HG02981 (cell line): Measurements from ENCODE around the gene MTHFD1.
"Not testable (repeated sequence)": the region's sequence is repeated elsewhere in the genome, so short reads cannot be mapped to it uniquely, and the experiment has no call there.

Experiments used
- ATAC-seq: cut with Tn5 transposase; IDR thresholded peaks from one replicate; pipeline ENCODE4 v1.9.1; 2021; ENCODE audit warnings: mild to moderate bottlenecking, moderate library complexity; ENCODE audit not compliant: unreplicated experiment

MTHFD1 gene

DNA sequence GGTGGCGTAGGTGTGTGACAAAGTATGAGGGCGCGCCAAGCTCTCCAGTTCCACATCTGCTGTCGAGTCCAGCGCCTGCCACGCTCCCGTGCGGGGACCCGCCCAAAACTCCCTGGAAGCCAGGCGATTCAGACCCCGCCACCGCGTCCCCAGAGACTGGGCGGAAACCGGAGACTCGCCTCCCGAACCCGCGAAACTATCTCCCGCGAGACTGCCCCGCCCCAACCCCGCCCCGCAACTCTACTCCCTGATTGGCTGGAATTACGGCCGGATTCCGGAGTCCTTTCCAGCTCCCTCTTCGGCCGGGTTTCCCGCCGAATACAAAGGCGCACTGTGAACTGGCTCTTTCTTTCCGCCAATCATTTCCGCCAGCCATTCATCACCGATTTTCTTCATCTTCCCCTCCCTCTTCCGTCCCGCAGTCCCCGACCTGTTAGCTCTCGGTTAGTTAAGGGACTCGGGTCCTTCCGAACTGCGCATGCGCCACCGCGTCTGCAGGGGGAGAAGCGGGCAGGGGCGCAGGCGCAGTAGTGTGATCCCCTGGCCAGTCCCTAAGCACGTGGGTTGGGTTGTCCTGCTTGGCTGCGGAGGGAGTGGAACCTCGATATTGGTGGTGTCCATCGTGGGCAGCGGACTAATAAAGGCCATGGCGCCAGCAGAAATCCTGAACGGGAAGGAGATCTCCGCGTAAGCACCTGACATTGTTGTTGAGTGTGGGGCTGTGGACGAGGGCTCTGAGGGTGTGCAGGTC lies at the start of gene MTHFD1:
Gene MTHFD1, plus strand, starts transcription at position 572 of the 751 bp plus-strand sequence. Its CDS starts 75 bp downstream, at position 647.
- peak; percentile 87 for ATAC-seq

DNA sequence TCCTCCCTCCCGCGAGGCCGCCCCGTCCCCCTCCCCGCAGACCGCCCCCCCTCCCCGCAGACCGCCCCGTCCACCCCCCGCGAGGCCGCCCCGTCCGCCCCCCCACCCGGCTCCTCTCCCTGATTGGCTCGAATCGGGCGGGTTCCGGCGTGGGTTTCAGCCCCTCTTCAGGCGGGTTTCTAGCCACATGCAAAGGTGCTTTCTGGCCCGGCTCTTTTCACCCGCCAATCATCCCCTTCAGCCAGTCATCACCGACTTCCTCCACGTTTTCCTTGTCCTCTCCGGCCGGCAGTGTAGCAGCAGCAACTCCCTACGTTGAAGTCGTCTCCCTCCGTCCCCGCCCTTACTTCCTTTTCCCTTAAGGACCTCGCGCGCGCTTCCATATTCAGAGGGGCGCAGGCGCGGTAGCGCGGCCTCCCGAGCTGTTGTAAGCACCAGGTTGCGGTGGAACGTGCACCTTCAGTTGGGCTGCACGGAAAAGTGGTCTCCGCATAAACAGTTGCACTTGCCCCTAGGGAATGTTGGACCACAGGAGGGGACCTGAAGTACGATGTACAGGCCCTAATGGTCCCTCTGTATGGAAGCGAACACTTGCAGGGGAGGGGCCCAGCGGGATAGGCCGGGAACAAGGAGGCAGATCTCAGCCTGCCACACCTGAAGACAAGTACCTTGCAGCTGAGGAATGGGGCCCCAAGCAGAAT lies 49.4 kb upstream of the MTHFD1 start:
- peak; percentile 89 for ATAC-seq

DNA sequence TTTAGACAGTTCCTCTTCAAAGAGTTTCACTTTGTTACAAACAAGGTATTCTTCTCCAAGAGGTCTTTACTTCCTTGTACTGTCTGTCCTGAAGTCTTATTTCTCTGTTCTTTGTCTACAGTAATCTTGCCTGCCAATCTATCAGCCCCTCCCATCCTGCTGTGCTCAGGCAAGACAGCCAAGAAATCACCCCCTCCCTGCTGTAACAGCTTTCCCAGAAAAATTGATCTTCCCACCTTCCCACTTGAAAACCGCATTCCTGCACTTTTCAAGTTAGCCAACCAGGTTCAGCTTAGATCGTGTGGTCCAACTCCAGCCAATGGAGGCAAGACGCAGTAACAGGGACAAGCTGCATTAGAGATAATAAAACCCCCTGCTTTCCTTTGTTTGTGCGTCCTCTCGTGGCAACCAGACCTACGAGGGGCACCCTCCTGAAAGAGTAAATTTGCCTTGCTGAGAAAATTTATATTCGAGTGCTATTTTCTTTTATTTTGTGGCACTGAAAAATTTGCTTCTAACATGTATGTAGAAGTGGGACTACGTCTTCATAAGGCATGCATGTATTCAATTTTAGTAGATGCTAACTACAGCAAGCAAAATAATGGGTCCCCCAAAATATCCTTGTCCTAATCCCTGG lies 47.5 kb upstream of the MTHFD1 start:
- no peak for ATAC-seq

DNA sequence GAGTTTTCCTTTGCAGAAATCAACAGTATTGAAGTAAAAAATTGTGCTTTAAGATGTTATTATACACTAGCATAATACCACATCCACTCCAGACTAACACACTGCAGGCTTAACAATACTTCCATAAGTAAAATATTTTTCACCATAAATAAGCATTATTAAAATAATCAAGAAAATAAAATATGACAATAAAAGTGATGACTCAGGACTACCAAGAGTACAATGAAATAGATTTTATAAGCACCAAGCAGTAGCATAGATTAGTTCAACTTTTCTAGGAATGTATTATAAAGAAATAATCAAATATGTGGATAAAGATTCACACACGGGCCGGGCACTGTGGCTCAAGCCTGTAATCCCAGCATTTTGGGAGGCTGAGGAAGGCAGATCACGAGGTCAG lies 40.4 kb upstream of the MTHFD1 start:
- ATAC-seq: no peak

DNA sequence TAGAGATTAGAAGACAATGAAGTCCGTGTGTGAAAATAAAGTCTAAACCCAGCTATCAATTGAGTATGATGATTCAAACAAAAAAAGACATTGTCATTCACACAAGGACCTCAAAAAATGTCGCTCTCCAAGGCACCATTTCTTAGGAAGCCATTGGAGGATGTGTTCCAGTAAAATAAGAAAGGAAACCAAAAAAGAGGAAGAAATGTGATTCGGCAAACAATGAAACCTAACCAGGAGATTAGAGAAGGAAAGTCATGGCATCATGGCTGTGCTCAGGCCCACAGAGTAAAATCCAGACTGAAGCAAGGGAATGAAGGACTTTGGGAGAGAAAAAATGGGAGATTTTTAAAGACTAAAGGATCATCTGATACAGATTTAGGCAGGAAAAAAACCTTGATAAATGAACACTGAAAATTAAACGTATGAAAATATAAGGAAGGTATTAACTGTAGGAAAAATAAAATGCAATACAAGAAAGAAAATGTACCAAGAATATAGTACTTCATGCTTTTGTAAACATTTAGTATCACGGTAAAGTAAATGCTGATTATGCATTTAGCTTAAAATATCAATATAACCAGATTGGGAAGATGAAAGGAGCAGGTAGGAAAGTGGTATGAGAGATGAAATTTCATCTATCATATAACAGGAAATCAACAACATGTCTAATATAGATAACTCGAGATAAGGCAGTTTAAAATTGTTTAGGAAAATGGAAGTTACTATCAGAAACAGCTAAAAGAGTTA lies 38.2 kb upstream of the MTHFD1 start:
- ATAC-seq: no peak

DNA sequence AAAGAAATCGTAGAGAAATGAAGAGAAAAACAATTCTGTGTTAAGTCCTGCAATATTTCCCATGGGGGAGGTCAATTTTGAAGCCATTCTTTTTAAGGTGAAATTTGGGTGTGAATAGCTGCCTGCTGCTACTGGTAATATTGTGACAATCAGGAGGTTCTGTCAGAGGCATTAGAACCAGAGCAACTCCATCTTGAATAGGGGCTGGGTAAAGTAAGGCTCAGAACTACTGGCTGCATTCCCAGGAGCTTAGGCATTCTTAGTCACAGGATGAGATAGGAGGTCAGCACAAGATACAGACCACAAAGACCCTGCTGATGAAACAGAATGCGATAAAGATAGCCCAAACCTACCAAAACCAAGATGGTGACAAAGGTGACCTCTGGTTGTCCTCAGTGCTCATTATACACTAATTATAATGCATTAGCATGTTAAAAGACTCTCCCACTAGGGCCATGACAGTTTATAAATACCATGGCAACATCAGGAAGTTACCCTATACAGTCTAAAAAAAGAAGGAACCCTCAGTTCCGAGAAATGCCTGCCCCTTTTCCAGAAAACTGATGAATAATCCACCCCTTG lies 24.8 kb upstream of the MTHFD1 start:
- ATAC-seq: no peak

DNA sequence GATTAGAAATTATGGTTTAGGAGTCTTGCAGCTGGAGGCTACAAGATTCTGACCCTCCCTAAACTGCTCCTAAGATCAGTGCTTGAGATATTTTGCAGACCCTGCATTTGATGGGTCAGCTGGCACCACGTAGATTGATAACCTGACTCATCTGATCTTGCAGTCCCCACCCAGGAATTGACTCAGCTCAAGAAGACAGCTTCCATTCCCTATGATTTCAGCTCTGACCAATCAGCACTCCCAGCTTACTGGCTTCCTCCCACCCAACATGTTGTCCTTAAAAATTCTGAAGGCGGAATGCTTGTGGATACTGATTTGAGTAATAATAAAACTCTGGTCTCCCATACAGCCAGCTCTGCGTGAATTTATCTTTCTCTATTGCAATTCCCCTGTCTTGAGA lies 23.2 kb upstream of the MTHFD1 start:
- ATAC-seq: no peak

DNA sequence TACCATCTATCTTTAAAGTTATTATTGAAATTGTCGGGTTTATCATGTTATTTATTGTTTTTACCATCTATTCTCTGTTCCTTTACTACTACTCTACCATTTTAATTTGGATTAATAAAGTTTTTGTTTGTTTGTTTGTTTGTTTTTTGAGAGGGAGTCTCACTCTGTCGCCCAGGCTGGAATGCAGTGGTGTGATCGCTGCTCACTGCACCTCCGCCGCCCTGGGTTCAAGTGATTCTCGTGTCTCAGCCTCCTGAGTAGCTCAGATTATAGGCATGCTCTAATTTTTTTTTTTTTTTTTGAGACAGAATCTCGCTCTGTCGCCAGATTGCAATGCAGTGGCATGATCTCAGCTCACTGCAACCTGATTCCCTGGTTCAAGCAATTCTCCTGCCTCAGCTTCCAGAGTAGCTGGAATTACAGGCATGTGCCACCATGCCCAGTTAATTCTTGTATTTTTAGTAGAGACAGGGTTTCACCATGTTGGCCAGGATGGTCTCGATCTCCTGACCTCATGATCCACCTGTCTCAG lies 22.7 kb upstream of the MTHFD1 start:
- not testable (repeated sequence) for ATAC-seq

DNA sequence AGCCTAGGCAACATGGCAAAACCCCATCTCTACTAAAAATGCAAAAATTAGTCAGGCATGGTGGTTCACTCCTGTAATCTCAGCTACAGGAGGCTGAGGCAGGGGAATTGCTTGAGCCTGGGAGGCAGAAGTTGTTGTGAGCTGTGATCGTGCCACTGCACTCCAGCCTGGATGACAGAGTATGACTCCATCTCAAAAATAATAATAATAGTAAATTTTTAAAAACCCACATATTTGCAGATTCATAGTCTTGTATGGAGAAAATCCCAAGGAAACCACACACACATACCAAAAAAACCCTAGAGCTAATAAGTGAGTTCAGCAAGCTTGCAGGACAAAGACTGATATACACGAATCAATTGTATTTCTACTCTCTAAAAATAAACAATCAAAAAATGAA lies 19.0 kb upstream of the MTHFD1 start:
- no peak for ATAC-seq

DNA sequence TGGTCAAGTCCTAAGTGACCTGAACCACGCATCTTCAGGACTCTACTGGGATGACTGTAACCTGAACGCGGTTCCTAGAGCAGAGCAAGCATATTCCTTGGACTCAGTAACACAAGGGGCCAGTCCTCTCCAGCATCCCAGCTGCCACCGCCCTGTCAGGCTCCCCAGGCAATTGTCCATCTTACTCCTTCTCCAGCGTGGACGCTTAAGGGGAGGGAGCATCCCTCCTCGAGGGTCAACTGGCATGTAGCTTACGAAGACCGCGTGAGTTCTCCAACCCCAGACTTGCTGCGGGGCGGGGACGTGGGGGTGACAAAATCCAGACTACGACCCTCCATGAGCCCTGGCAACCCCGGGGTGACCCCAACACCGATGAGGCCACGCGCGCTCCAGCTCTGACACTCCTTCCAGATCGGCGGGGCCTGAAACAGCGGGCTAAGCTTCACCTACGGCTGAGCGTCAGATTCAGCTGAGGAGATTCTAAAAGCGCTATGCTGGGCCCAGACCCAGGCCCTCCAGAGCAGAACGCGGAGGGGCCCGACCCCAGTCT lies 846 bp upstream of the MTHFD1 start:
- no peak for ATAC-seq

DNA sequence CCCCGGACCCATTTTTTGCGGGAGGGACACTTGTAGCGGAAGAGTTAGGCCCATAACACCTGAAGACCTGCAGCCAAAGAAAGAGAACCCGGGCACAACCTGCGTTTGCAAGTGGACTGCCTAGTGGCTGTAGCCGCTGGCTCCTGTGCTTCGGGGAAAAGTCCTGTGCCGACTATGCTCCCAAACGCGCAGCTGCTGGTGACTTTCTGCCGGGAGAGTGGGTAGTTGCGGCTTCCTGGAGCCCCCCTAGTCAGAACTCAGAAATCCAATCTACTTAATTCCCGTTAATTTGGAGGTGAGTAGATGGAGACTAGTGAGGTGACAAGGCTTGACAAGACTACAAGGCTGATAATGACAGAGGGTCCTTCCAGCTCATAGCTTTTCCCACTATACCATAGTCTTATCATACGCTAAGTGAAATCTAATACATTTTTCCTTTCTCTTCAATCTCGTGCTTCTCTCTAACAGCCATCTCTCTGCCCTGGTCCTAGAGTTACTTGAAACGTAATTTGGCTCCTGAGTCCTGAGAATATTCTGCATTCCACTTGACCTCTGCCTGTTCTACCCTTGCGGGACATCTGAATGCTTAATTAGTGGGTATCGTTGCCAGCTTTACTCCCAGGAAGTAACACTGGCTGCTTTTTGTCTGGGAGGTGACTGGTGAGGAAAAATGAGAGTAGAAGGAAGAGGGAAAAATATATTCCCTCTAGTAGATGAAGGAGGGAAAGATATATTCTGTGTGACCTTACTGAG lies 556 bp downstream of the MTHFD1 start:
- ATAC-seq: peak; percentile 1

DNA sequence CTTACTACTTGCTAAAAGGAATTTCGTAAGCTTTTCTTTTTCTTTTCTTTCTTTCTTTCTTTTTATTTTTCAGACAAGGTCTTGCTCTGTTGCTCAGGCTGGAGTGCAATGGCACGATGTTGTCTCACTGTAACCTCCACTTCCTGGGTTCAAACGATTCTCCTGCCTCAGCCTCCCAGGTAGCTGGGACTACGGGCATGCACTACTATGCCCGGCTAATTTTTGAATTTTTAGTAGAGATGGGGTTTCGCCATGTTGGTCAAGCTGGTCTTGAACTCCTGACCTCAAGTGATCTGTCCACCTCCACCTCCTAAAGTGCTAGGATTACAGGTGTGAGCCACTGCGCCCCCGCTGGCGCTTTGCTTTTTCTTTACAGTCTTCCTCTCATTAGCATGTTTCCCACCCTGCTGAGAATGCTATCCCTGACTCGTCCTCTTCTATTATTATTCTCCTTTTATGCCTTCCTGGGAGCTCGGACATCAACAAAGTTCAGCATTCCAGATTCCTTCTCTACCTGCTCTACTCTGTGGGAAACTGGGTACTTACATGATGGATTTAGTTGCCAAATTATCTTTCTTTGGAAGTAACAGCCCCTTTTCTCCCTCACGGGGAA lies 3.1 kb downstream of the MTHFD1 start:
- ATAC-seq: no peak

DNA sequence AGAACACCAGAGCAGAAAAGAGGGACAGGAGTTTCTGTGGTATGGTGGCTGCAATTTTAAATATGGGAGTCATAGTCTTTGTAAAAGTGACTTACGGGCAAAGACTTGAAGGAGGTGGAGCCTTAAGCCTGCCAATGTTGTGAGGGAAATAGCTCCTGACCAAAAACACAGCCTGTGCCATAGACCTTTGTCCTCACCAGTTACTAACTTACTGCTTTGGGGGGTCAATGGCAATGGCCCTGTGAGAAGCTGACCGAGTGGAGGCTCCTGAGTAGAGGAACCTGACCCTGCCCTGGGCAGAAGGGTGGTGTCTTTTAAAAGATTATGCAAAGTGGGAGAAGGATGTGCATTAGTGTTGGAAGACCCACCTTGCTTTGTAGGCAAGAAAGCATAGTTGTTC lies 3.8 kb downstream of the MTHFD1 start:
- no peak for ATAC-seq

DNA sequence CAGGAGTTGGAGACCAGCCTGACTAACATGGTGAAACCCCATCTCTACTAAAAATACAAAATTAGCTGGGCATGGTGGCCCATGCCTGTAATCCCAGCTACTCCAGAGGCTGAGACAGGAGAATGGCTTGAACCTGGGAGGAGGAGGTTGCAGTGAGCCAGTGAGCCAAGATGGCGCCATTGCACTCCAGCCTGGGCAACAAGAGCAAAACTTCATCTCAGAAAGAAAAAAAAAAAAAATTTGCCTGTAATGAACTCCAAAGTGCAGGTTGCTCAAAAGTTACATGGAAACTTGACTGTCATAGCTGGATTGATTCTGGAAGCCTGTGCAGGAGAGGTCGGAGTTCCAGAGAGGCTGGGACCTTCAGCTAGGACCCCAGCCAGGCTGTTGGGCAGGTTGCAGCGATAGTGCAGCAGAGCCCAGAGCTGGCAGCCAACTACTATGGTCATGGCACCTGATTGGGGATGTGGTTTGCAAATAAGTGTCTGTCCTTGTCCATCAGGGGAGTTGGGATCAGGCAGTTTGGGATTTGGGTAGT lies 5.1 kb downstream of the MTHFD1 start:
- ATAC-seq: not testable (repeated sequence)

DNA sequence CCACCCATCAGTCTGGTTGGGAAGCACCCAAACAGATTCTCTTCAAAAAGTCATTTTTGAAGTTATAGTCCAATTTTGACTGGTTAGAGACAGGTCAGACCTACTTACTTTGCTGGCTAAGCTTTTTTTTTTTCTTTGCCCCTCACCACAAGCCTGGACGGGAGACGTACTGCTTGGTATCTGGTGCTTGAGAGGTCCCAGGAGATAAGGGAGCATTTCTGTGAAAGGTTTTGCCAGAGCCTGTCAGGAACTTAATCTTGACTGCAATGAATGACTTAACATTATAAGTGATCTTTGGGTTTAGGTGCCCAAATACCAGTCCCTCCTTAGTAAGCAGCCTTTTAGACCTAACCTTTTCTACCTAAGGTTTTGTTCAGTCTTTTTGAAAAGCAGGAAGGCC lies 6.3 kb downstream of the MTHFD1 start:
- ATAC-seq: no peak

DNA sequence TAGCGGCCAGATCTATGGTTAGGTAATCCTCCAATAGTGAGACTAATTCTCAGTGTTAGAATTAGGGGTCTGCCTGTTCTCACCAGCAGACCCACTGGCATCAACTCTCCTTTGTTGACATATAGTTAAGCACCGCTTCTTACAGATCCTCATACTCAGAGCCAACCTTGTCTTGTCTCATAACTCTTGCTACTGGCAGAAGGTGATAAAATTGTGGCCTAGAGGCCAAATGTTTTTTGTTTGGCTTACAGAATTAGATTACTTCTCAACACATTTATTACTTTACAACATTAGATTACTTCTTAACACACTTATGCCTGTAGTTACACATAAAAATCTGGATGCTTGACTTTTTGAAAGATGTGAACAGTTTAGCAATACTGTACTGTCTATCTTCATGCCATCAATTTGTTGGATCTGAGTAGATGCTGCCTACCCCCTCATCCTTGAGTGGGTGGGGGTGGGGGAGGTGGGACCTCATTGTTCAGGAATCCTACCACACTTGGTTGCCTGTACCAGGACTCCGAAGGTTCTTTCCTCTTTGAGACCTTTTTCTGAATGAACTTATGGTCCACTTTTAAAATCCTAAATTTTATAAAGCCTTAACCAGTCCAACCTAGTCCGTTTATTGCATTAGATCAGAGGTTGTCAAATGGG lies 7.0 kb downstream of the MTHFD1 start:
- no peak for ATAC-seq

DNA sequence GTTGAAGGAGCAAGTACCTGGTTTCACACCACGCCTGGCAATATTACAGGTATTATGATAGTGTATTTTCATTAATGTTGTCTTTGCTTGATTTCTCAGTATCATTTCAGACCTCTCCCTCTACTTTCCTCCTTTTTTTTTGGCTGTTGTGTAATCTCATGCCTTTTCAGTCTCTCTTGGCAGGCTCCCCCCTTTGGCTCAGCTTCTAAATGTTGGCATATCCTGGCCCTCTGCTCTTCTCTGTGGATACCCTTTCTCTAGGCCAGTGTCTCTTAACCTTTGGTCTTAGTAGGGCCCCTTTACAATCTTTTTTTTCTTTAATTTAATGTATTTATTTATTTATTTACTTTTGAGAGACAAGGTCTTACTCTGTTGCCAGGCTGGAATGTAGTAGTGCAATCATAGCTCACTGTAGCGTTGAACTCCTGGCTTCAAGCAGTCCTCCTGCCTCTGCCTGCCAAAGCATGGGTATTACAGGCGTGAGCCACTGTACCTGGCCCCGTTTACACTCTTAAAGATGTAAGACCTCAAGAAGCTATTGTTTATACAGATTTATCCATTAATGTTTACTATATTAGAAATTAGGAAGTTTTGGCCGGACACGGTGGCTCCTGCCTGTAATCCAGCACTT lies 12.8 kb downstream of the MTHFD1 start:
- no peak for ATAC-seq

DNA sequence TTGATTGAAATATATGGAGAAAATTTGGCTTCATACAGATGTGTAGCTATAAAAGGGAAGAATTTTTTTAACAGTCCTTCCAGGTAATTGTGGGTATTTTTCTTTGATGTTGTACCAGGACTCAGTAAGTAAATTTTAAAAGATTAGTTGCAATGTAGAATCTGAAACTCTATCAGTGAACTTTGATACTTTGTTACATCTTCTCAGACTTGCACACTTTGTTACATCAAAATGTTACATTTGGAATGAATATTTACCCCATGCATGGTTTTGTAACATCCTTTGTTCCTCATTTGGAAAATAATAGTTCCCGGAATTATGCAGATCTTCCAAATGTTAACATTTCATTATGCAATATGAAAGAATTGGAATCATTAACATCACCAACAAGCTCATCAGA lies 13.8 kb downstream of the MTHFD1 start:
- no peak for ATAC-seq
